Posterior cingulate gyrus (tissue), 11 donors: ENCODE data around the gene FHIT.

ENCODE experiments used
- DNase-seq, 10 donors: peaks; one replicate each; pipeline versions ENCODE4 v3.0.0 to v3.0.0-alpha.2; 2020 to 2021; ENCODE audit warnings: mixed read lengths in 3 of 10
- intact Hi-C: fragments of 100-400 bp; cut with DNase I; formaldehyde crosslinking; loops from one replicate; pipeline ENCODE4 v1.15.1; 2023

Gene FHIT

DNA sequence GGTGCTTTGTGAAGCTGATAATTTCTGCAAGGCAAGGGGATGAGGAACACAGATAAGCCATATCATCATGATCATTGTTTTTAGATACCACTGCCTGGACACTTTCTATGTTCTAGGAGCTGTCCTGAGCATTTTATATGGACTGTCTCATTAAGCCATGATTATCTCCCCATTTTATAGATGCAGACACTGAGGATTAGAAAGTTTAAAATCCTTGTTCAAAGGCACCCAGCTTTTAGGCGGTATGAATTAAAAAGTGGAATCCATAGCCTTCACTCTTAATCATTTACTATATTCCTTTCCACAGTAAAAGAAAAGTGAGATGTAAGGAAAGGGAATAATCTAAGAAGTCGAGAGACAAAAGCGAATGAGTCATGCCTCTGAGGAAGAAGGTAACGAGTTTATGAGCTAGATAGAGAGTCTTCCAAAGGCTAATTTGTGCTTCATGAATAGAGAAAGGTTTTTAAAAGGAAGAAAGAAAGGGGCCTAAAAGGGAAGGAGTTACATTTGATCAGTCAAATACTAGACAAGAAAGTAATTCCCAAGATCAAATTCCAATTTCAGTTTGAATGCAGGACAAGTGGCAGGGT lies 856.0 kb downstream of the FHIT start:
- intact Hi-C loops: no loop called here
- no peak for DNase-seq

DNA sequence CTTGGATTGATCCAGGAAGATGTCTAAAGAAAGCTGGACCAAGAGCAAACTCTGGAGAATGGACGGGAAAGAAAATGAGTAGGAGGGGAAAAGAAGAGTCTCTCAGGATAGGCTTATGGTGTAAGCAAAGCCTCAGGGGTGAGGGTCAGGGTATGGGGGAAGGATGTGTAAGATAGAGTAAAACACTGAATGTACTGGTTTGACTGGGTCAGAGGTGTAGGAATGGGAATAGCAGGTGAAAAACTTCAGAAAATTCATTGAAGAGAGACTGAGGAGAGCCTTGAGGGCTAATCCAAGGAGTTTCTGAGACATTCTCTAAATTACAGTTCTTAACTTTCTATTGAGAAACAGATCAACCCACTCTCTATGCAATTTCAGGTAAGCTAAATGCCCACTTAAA lies 857.3 kb downstream of the FHIT start:
- intact Hi-C loops: no loop called here
- no peak for DNase-seq

DNA sequence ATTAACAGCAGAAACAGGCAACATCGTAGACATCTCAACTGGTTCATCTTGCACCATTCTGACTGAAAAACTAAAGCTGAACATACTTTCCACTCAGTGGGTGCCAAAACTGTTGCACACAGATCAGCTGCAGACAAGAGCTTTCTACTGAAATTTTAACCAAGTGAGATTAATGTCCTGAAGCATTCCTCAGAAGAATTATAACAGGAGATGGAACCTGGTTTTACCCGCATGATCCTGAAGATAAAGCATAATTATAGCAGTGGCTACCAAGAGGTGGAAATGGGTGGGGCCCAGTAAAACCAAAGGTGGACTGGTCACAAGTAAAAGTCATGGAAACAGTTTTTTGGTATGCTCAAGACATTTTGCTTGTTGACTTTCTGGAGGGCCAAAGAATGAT lies 858.8 kb downstream of the FHIT start:
- intact Hi-C loops: no loop called here
- no peak for DNase-seq

DNA sequence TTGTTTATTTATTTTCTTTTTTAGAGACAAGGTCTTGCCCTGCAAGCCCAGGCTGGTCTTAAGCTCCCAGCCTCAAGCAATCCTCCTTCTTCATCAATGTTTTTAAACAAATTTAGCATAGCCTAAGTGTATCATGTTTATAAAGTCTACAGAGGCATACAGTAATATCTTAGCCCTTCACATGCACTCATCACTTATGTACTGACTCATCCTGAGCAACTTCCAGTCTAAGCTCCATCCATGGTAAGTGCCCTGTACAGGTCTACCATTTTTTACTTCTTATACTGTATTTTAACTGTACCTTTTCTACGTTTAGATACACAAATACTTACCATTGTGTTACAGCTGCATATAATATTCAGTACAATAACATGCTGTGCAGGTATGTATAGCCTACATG lies 860.0 kb downstream of the FHIT start:
- intact Hi-C loops: no loop called here
- DNase-seq: no peak

DNA sequence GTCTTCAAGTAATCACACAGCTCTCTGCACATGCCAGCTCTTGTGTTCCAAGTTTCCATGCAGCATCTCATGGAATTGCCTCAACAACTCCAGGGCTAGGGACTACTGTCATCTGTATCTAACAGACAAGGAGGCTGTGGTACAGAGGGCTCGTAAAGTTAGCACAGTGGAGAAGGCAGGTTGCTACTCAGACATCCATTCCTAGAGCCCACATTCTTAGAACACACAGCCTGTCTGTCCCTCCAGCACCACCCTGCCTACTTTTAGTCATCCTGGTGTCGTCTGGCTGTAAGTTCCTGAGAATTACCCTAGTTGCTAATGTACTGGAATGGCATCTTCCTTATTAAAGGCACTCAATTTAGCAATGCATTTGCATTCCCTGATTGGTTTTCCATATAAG lies 862.5 kb downstream of the FHIT start:
- intact Hi-C loops: no loop called here
- DNase-seq: no peak

DNA sequence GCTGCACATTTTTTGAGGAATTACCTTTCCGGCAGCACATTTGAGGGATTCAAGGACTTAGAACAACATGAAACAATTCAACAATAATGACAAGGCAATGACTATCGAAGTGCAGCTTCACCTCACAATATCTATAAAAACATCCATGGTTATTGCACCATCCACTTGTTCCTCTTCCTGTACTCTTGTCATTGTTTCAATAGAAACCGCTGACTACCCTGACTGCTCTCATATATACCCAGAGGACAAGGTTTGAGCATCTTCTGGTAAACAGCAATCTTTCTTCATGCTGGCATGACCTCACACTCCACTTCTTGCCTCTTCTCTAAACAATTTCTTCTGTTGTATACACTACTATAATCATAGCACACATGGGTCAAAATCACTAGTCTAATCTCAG lies 864.9 kb downstream of the FHIT start:
- no peak for DNase-seq
- intact Hi-C loops: no loop called here

DNA sequence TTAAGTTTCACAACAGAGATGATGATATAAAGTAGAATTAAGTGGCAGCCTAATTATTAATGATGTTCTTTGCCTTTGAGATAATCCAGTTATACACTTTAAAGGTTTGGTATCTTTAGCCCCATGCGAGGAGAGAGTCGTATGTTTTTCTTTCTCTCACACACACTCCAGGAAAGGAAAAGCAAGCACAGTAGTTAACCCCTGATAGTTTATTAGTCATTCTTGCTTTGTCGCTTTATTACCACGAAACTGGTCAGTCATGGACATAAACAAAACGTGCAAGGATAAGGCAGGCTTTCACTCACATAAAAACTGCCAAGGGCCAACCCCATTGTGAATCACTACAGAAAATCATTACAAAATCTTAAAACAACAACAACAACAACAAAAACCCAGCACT lies 866.9 kb downstream of the FHIT start:
- intact Hi-C loops: no loop called here
- DNase-seq: no peak

DNA sequence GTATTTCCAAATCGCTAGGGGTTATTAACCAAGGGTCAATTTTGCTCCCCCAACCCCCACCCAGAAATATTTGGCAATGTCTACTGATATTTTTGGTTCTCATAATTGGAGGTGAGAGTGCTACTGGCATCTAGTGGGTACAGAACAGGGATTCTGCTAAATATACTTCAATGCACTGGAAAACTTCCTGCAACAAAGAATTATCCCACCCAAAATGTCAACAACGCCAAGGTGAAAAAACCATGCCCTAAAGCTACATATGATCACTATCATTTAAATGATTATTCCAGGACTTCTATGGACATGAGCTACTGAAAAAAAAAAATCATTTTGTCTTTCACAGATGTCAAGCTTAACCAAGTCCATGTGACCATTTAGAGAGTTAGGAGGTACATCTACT lies 867.9 kb downstream of the FHIT start:
- no peak for DNase-seq
- intact Hi-C loops: no loop called here

DNA sequence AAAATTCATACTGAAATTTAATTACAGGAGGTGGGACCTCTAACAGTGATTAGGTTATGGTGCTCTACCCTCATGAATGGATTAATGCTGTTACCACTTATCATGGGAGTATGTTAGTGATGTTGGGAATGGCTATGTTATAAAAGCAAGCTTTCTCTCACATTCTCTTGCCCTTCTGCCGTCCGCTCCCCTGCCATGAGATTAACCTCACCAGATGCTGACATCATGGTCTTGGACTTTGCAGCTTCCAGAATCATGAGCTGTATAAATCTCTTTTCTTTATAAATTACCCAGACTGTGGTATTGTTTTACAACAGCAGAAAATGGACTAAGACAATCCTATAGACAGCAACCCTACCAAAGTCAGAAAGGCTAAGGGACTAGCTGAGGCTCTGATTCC lies 884.8 kb downstream of the FHIT start:
- DNase-seq: no peak
- intact Hi-C loops: no loop called here

DNA sequence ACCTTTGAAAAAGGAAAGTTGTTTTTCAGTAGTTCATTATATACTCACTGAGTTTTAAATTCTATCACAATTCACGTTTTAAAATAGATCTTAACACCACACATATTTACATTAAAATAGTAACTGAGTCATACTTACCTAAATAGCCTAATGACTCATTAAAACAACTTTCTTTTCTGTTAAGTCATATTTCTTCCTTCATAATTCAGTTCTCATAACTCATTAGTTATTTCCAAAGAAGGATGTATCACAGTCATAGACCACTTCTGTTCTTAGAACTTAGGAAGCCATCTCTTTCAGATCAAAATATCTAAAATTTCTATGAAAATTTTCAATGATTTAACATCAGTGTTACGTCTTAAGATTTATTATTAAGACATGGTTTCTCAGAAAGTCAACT lies 885.9 kb downstream of the FHIT start:
- DNase-seq: no peak
- intact Hi-C loops: no loop called here

DNA sequence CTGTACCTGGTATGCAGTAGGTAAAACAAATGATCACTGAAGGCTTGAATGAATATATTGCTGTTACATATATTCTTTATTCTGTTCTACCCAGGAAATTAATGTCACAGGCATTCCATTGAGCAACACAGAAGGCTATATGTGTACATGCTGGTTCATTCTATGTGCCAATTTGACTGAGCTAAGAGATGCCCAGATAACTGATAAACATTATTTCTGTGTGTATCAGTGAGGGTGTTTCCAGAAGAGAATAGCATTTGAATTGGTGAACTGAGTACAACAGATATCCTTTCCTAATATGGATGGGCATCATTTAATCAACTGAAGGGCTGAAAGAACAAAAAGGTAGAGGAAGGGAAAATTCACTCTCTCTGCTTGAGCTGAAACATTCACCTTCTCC lies 886.8 kb downstream of the FHIT start:
- no peak for DNase-seq
- intact Hi-C loops: no loop called here

DNA sequence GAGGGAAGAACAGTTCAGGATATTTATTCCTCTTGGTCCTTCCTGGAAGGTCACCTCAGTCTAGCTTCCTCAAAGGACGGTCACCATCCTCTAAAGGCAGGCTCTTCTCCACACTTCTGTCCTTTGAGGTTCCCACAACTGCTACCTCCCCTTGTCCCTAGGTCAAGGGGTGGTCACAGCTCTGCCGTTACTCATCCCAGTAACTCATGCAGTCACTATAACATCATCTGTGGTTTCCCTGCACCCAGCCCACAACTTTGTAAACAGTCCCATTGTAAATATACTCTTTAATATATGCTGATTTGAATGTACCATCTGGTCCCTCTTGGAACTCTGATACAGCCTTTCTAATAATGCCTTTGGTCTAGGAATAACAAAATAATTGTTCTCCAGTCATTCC lies 887.4 kb downstream of the FHIT start:
- intact Hi-C loops: no loop called here

DNA sequence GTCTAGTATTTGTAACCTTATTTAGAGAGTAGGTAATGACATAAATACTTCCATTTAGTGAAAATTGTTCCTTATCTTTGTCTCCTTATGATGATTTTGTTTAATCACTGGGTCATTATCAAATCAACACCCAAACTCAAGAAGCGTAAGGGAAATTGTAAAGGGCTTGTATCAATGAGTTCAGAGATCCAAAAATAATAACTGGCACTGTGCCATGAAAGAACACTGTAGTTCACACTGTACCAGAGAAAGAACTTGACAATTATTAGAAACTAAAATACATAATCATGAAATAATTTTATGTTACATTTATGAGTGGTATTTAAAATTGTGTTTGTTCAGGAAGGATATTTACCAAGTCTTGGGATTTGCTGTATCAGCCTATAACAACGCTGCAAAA lies 895.4 kb downstream of the FHIT start:
- intact Hi-C loops: no loop called here

More for the DNA sequence above, 887.4 kb downstream of the FHIT start:
- DNase-seq: no peak

DNA sequence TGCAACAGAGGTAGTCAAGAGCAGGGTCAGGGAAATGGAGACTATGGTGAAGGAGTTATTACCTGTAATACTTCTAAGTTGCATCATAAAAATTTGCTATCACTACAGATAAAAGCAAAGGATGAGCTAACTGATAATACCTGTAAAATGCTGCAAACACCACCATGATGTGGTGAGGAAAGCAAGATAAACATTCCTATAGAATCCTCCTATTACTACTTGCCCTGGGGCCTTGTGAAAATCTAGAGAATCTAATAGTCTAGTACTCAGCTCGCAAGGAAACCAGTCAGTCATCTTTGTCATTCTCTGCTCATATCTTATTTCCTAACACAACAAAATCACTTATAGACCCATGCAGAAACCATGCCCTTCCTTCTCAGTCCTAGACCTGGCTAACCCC lies 899.8 kb downstream of the FHIT start:
- no peak for DNase-seq
- intact Hi-C loops: no loop called here

More for the DNA sequence above, 895.4 kb downstream of the FHIT start:
- DNase-seq: no peak

DNA sequence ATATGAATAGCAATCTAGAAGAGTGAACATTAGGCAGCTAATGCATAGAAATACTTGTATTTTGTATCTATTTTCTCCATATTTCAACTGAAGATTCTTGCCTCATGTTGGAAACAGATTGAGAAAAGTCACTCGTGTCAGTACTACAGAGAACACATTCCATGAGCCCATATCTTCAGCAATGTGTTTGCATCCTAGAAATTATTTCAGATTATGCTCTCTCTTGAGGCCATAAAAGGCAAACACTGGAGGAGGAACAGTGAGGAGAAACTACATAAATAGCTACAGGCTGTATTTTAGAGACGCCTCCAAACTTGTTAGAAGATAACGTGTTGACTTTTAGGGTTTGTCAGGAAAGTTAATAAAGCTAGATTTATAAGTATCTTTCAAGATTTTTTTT lies 906.9 kb downstream of the FHIT start:
- no peak for DNase-seq
- intact Hi-C loops: no loop called here

DNA sequence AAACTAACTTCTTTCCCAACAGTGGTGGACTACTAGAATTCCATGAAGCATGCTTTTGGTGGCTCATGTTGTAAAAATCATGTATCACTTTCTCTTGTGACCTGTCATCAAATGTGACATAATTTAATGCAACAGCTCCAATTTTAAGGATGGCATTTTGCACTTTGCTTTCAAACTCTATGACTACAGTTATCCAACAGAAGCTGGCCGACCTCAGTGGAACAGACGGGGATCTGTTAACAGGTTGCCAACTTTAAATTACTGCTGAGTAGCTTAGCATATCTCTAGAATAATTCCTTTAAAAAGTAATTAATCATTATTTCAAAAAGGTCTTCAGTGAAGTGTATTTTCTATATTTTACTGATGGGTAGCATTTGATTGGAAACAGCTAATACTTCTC lies 907.4 kb downstream of the FHIT start:
- DNase-seq: no peak
- intact Hi-C loops: no loop called here

DNA sequence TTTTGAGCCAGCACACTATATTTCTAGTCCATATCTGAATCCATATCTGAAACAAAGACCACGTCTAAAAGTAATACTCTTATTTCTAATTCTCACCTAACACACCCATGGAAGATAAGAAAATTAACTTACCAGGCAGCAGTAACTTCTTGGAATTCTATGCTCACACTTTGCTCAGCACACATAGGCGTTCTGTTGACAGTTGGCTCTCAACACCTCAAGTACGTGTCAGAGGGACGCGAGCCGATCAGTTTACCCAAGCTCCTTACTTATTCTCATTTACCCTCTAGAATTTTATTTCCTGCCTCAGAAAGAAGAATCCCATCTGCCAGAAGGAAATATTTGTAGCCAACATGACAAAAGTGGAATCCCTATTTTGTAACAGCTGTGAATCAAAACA lies 911.9 kb downstream of the FHIT start:
- intact Hi-C loops: no loop called here
- no peak for DNase-seq

DNA sequence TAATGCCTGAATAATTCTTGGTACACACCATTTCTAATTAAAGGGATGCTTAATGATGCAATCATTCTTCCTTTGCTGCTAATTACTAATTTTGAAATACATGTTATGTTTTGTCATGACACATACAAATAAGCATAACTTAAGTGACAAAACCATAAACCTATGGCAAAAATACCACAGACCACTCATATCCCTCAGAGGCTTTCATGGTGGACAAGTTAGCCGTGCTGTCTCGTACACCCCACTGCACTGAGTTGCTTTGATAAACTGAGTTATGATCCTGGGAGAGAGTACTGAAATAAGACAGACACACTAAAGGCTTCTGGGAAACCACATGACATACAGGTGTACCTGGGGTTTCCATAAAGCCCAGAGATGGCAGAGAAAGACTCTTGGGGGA lies 913.8 kb downstream of the FHIT start:
- DNase-seq: no peak
- intact Hi-C loops: no loop called here

DNA sequence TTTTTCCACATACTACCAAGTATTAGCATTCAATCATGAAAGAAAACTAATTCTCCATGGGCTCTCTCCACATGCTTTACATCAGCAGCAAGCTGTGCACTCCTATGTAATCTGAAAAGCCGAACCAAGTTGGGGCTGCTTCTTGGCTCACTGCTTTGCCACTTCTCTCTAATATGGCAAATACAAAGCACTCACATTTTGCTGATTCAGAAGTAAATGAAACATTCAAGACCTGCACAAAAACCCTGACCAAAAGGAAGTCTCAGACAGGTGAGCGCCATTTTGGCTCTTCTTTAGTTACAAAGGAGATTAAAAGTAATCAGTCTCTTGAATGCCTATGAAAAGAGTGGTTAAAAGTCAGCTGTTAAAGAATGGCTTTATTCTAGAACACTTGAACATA lies 915.2 kb downstream of the FHIT start:
- intact Hi-C loops: no loop called here
- no peak for DNase-seq

DNA sequence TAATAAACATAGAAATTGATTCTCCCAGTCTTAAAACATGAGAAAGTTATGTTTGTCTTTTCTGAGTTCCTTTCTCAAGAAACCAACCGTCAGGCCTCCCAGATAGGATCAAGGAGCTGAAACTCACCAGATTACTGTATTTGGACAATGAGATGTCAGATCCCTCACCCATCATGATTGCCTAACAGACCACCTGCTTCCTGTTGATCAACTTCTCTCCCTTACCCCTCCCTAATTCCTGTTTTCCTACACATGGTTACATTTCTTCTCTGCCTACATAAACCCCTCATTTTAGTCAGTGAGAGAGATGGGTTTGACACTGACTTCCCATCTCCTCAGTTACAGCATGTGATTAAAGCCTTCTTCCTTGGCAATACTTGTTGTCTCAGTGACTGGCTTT lies 917.5 kb downstream of the FHIT start:
- intact Hi-C loops: no loop called here
- DNase-seq: no peak

DNA sequence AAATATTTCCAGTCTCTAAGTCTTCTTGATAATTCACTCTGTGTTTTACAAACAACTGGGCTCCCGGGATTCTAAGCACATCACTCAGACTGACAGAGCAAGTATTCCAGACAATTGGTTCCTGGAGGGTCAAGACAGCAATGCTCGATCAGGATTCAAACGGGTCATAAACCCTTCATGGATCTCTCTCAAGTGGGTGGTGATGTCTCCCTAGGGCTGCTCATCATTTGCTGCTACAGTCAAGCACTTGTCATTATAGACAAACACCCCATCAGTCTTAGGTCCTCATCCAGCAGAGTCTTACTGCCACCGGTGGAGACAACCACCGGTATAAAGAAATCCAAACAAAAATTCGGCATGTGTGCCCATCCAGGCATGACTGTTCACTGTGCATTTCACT lies 921.1 kb downstream of the FHIT start:
- intact Hi-C loops: no loop called here
- no peak for DNase-seq

DNA sequence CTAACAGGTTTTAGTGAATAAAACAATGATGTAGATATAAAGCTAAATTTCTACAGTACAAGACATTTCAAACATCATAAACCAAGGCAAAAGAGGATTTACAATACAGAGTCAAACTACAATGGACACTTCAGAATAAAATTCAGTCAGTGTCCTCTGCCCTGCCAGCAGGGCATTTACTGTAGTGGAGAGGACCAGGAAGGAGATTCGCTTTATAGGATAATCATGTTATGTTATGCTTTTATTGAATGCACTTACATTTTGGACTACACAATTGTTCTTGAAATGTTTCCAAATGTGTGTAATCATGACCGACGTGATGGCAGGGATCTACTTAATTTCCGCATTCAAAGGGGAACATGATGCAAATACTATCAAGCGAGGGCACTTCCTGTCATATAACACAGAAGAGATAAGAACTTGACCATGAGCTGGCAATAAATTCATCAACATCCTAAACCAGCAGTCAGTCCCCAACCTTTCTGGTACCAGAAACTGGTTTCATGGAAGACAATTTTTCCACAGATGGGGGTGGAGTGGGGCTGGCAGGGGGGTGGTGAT lies 925.6 kb downstream of the FHIT start:
- intact Hi-C loops: no loop called here
- DNase-seq: no peak

DNA sequence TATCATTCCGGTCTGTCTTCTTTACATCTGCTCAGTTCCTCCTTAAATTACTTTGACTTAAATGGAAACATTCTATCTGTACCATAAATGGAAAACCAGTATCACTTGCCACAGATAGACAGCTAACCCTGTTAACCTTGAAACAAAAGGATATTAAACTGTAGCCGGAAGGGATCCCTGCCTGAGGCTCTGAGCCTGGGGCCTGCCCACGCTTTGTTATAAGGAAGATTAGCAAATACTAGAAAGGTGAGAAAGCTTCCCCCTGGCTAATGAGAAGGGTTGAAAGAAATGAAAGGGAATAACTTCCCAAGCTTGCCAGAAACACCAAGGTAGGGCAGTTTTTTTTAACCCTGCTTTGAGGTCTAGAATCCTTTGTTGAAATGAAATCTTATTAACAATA lies 927.6 kb downstream of the FHIT start:
- no peak for DNase-seq
- intact Hi-C loops: no loop called here
